Prostate gland (tissue), 2 donors: Measurements from ENCODE around the gene PSMD14.

Experiments
- POLR2A ChIP-seq: fragments of 450-650 bp; IDR thresholded peaks from one replicate; pipeline ENCODE4 v1.6.1; 2016; ENCODE audit warnings: antibody characterized with exemption, mild to moderate bottlenecking
- TF ChIP-seq, protein P1 (sequence below), 4 experiments: fragments of 200-600 bp in 2 of 4; fragments of 450-650 bp in 2 of 4; sonication (generic) in 2 of 4; IDR thresholded peaks; 1 replicate in 3 of 4; 2 replicates in 1 of 4; pipeline ENCODE4 v1.5.1; 2016 to 2019; ENCODE audit warnings: antibody characterized with exemption in 4 of 4, mild to moderate bottlenecking in 2 of 4, moderate library complexity in 2 of 4

- TF ChIP-seq, protein P1, sequence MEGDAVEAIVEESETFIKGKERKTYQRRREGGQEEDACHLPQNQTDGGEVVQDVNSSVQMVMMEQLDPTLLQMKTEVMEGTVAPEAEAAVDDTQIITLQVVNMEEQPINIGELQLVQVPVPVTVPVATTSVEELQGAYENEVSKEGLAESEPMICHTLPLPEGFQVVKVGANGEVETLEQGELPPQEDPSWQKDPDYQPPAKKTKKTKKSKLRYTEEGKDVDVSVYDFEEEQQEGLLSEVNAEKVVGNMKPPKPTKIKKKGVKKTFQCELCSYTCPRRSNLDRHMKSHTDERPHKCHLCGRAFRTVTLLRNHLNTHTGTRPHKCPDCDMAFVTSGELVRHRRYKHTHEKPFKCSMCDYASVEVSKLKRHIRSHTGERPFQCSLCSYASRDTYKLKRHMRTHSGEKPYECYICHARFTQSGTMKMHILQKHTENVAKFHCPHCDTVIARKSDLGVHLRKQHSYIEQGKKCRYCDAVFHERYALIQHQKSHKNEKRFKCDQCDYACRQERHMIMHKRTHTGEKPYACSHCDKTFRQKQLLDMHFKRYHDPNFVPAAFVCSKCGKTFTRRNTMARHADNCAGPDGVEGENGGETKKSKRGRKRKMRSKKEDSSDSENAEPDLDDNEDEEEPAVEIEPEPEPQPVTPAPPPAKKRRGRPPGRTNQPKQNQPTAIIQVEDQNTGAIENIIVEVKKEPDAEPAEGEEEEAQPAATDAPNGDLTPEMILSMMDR (IDR thresholded peaks at IDR 0.05), result no peak
- TF ChIP-seq POLR2A, result no peak
These were observed 125.9 kb downstream of the PSMD14 start for GRCh38 chr2:161434118-161434517.
